ENCODE results near the gene PI4KA.

PI4KA gene

GRCh38 chr22:20792221-20792965 lies 66.2 kb downstream of the PI4KA start:
- no peak for DNase-seq

GRCh38 chr22:20788627-20789344 lies 69.8 kb downstream of the PI4KA start:
- DNase-seq: no peak

DNA sequence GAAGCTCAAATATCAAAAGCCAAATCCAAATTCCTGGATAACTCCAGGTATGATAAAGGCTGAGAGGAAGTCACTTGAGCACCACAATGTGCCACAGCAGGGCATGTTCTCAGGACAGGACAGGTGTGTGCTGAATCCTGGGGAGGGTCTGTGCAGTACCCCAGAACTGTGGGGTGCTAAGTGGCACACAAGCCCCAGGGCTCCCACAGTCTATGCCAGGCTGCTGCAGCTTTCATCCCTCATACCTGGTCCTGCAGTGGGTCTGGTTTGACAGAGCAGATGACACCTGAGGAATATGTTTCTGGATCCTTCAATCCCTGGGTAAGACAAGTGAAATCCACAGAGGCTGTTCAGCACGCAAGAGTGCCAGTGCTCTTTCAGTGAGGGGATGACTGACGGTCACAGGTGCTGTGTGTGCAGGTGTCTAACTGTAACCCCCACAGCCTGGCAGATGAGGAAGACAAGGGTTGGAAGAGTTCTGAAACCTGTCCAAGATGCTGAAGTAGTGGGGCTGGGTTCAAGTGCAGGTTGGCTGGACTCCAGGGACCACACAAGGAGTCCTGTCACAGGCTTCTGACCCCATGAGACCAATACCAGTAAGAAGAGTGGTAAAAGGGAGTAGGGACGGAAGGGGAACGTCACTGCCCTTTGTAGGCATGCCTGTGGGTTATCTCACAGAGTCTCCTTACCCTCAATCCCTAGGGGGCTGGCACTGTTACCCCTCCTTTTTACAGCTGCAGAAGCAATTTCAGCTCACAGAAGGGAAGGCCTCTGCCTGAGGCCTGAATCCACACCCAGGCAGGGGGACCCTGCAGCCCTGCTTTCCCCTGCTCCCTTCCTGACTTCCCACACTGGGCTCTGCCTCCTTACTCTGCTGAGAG lies 70.6 kb downstream of the PI4KA start:
- no peak for DNase-seq

- DNase-seq: no peak
Measured at GRCh38 chr22:20787223-20787622, 71.4 kb downstream of the PI4KA start.

DNA sequence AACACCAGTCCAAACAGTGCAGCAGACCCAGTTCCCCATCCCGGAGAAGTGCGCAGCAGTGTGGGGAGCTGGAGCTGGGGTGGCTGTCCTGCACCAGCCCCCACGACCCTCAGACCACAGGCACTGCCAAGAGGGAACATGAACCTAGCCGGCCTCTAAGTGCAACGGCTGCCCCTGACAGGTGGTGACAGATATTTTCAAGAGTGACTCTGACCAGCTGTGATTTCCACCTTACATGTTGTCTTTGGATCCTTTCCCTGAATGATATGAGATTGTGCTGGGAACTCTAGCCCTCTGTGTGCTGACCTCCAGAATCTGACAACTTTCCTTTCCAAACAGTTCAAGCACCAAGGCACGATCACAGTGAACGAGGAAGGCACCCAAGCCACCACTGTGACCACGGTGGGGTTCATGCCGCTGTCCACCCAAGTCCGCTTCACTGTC lies 72.1 kb downstream of the PI4KA start:
- no peak for DNase-seq

DNA sequence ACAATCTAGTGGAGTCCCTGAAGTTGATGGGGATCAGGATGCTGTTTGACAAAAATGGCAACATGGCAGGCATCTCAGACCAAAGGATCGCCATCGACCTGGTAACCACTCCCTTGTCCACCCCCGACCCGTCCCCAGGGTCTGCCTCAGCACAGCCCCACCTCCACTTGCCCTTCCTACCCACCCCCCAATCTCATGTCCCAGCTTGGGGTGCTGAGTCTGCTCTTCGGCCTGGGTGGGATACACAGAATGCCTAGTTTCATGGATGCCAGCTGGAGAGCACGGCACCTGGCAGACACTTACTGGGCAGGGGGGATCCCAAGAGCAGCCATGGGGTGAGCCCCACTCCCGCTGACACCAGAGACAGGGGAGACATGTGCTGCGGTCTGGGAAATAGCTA lies 72.6 kb downstream of the PI4KA start:
- no peak for DNase-seq

- no peak for DNase-seq
Measured at GRCh38 chr22:20785415-20785814, 73.2 kb downstream of the PI4KA start.

DNA sequence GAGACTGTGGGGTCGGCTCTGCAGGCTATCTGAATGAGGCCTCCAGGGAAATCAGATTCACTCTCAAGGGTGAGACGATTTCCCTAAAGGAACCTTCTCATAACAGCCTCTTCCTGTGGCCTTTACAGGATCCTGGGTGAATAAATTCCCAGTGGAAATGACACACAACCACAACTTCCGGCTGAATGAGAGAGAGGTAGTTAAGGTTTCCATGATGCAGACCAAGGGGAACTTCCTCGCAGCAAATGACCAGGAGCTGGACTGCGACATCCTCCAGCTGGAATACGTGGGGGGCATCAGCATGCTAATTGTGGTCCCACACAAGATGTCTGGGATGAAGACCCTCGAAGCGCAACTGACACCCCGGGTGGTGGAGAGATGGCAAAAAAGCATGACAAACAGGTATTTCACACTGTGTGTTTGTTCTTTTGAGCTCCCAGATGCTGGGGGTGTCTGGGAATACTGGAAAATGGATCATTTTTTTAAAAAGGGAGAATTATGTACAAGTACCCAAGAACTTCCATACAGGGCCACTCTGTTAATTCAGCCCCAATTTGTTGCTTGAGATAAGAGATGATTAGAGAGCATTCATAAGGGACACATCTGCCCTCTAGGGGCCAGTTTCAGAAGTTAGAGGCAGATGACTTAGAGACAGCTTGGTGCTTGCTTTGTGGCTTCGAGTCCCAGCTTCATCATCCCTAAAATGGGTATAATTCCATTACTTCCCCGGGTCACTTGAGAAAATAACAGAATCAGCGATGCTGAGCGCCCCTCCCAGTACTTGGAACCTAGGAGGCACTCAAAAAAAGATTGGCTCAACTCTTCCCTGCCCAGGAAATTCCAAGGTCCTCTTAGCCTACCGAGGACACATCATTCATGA lies 74.5 kb downstream of the PI4KA start:
- DNase-seq: peak in 2 of 4 experiments; percentile 6 to 9

DNA sequence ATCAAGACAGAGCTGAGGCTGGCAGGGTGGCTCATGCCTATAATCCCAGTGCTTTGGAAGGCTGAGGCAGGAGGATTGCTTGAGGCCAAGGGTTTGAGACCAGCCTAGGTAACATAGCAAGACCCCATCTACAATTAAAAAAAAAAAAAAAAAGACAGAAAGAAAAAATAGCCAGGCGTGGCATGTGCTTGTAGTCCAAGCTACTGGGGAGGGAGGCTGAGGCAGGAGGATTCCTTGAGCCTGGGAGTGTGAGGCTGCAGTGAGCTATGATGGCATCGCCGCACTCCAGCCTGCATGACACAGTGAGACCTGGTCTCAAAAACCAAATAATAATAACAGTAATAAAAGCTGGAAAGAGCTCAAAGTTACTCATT lies 75.3 kb downstream of the PI4KA start:
- no peak for DNase-seq

- DNase-seq: no peak
Measured at GRCh38 chr22:20782596-20783299, 75.9 kb downstream of the PI4KA start.

DNA sequence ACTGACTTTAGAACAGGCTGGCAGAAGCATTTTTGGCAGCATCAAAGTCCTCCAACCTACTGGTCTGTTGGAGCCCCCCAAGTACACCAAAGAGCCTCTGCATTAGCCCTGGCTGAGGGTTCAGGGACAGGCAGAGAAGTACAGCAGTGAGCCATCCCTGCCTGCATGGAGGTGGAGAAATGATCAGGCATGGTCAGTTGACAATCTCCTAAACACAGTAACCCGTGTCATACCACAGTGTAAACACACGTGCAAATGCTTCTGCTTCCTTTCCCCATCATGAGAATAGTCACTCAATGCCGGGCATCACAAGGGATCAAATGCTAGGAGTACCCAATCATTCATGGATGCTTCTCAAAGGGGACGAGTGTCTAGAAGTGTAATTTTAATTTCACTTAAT lies 76.5 kb downstream of the PI4KA start:
- no peak for DNase-seq

DNA sequence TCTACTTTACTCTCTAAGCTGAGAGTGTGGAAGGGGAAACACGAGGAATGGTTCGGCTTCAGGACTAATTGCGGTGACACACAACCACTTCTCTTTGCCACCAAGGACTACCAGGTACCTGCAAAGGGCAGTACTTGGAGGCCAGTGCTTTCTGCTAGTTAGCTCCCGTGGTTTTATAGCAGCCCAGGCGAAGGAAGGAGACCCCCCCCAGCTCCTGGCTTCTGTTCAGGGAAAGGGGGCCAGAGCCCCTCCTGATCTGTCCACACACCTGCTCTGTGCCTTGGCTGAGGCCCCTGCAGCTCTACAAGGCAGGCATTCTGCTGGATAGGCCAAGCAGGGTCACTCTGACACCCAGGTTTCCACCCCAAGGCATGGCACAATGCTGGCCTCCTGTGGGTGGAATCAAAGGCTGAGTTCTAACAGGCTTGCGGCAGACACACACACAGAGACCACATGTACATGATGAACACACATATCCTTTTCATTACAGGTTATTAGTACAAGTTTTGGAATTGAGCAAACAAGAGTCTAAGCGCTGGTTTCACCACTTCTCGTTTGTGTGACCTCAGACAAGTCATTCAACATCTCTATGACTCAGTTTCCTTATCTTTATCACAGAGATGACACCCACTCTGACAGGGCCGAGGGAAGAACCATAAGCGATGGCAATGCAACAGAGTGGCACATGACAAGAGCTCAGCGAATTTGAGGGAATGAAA lies 77.2 kb downstream of the PI4KA start:
- DNase-seq: no peak

DNA sequence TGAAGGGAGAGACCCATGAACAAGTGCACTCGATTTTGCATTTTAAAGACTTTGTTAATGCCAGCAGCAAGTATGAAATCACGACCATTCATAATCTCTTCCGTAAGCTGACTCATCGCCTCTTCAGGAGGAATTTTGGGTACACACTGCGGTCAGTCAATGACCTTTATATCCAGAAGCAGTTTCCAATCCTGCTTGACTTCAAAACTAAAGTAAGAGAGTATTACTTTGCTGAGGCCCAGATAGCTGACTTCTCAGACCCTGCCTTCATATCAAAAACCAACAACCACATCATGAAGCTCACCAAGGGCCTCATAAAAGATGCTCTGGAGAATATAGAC lies 78.8 kb downstream of the PI4KA start:
- no peak for DNase-seq

DNA sequence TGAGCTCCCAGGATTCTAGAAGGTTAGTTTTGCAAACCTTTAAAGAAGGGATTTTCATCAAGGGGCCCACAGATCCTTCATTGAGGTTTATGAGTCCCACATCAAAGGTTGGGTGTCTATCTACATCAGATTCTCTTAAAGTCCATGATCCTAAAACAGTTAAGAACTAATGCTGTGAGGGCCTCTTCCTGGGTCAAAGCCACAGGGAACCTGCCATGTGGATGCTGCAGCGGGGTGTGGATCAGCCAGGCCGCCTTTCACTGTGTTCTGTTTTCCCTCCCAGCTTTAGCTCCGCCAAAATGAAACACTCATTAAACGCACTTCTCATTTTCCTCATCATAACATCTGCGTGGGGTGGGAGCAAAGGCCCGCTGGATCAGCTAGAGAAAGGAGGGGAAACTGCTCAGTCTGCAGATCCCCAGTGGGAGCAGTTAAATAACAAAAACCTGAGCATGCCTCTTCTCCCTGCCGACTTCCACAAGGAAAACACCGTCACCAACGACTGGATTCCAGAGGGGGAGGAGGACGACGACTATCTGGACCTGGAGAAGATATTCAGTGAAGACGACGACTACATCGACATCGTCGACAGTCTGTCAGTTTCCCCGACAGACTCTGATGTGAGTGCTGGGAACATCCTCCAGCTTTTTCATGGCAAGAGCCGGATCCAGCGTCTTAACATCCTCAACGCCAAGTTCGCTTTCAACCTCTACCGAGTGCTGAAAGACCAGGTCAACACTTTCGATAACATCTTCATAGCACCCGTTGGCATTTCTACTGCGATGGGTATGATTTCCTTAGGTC lies 79.4 kb downstream of the PI4KA start:
- no peak for DNase-seq

GRCh38 chr22:20777420-20778177 lies 81.0 kb downstream of the PI4KA start:
- no peak for DNase-seq

- DNase-seq: no peak
Measured at GRCh38 chr22:20776624-20777405, 81.8 kb downstream of the PI4KA start.

GRCh38 chr22:20775342-20775895 lies 83.2 kb downstream of the PI4KA start:
- DNase-seq: no peak

DNA sequence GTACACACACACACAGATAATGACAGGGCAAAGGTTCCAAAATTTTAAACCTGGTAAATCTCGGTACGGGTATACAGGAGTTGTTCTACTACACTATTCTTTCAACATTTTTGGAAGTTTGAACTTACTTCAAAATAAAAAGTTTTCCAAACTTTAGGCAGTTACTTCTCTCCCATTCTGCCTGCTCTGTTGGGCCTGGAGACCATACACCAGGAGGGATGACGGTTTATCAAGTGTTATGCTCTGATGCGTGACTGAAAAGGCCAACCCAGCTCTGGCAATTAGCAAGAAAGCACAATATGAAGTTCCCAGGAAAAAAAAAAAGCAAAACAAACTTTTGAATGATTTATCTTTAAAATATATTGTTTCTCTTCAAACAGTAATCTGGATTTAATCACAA lies 83.7 kb downstream of the PI4KA start:
- no peak for DNase-seq

All from activated CD4-positive, CD25-positive, alpha-beta regulatory T cell (primary cell).